GM06990 (cell line): Measurements from ENCODE around the gene MFSD6.

ENCODE experiments used
- DNase-seq: peaks from one replicate; pipeline ENCODE4 v3.0.0-alpha.2; 2011; ENCODE audit not compliant: insufficient read length; ENCODE audit errors: extremely low read depth
- H3K27me3 ChIP-seq: replicated peaks from 2 replicates; pipeline ENCODE4 v1.6.0; 2011; ENCODE audit warnings: low read length; ENCODE audit not compliant: control insufficient read depth, insufficient read depth
- H3K36me3 ChIP-seq: 2 replicates; pipeline ENCODE4 v1.5.1; 2011; ENCODE audit warnings: low read length; ENCODE audit not compliant: control insufficient read depth, insufficient read depth
- H3K4me3 ChIP-seq: replicated peaks from 2 replicates; pipeline ENCODE4 v1.5.1; 2011; ENCODE audit warnings: low read depth, mild to moderate bottlenecking, control low read depth, low read length
- CTCF ChIP-seq: IDR thresholded peaks from 2 replicates; pipeline ENCODE4 v1.5.1; 2011; ENCODE audit warnings: low read length, control low read depth, mild to moderate bottlenecking, inconsistent platforms; ENCODE audit not compliant: insufficient read depth, poor library complexity, severe bottlenecking

Gene MFSD6

DNA sequence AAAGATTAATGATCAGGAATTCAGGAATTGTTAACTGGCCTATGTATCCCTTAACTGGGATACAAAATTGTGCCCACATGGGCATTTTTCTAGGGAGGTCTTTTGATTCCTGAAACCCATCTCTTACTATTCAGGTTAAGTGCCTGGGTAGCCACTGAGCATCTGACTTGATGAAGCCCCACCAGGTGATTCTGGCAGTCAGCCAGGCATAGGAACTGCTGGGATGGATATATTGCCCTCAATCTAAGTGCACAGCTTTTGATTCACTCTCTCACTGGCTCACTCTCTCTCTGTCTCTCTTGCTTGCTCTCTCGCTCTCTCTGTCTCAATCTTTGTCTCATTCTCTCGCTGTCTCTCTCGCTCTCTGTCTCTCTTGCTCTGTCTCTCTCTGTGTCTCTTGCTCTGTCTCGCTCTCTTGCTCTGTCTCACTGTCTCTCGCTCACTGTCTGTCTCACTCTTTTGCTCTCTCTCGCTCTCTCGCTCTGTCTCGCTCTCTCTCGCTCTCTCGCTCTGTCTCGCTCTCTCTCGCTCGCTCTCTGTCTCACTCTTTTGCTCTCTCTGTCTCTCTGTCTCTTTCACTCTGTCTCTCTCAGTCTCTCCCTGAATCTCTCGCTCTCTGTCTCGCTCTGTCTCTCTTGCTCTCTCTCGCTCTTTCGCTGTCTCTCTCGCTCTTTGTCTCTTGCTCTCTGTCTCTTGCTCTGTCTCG is 42.5 kb upstream of the MFSD6 start:
- H3K27me3 ChIP-seq = no peaks in the 10 kb centered on the region
- H3K4me3 ChIP-seq = no peak overlapping the region
- H3K36me3 ChIP-seq = no peaks in the 10 kb centered on the region; the same call in 1 of the 2 replicates
- no peak for DNase-seq
- no peak for TF ChIP-seq CTCF

DNA sequence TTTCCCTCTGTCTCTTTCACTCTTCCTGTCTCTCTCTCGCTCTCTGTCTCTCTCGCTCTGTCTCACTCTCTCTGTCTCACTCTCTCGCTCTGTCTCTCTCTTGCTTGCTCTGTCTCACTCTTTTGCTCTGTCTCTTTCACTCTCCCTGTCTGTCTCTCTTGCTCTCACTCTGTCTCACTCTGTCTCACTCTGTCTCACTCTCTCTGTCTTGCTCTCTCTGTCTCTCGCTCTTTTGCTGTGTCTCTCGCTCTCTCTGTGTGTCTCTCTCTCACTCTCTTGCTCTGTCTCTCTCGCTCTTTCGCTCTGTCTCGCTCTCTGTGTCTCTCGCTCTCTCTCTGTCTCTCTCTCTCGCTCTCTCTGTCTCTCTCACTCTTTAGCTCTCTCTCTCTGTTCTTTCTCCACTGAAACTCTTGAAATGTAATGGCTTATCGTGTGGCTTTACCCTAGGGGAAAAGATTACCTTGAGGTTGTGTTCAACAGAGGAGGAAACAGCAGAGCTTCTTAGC is 41.9 kb upstream of the MFSD6 start:
- no peak for DNase-seq
- no peak for TF ChIP-seq CTCF
- H3K36me3 ChIP-seq = peaks cover 1% of the 10 kb centered on the region; the same call in 1 of the 2 replicates
- H3K4me3 ChIP-seq = no peak overlapping the region
- H3K27me3 ChIP-seq = no peaks in the 10 kb centered on the region

GRCh38 chr2:190367091-190367490 is 41.1 kb upstream of the MFSD6 start:
- H3K4me3 ChIP-seq = no peak overlapping the region
- TF ChIP-seq CTCF = no peak
- H3K27me3 ChIP-seq = no peaks in the 10 kb centered on the region
- peaks cover 1% of the 10 kb centered on the region; the same call in 1 of the 2 replicates for H3K36me3 ChIP-seq
- no peak for DNase-seq

GRCh38 chr2:190369635-190370034 is 38.5 kb upstream of the MFSD6 start:
- peaks cover 1% of the 10 kb centered on the region; the same call in 1 of the 2 replicates for H3K36me3 ChIP-seq
- H3K27me3 ChIP-seq = no peaks in the 10 kb centered on the region
- no peak overlapping the region for H3K4me3 ChIP-seq
- no peak for DNase-seq
- TF ChIP-seq CTCF = no peak

- no peak for TF ChIP-seq CTCF
- H3K27me3 ChIP-seq = no peaks in the 10 kb centered on the region
- H3K36me3 ChIP-seq = no peaks in the 10 kb centered on the region
- H3K4me3 ChIP-seq = no peak overlapping the region
- no peak for DNase-seq
Measured at GRCh38 chr2:190376083-190376482, 32.1 kb upstream of the MFSD6 start.
